A549 (cell line): ENCODE results near the gene GRHL1. TPM values are rescaled to one million over a fixed set of nuclear protein-coding genes. Genes with fewer than 3 reads are reported as not detected.

Source experiments
- ATAC-seq, 2 experiments: fragments of 200-7000 bp in 1 of 2; fragments of >200 bp in 1 of 2; cut with Nextera tagmentation in 1 of 2; cut with Tn5 transposase in 1 of 2; 3 replicates each; pipeline versions ENCODE4 v1.8.0 to v1.9.1; 2018 to 2020; ENCODE audit warnings: mild to moderate bottlenecking in 1 of 2, moderate library complexity in 1 of 2
- CTCF ChIA-PET: fragments of 300-600 bp; sonication (Branson Sonifier 250); formaldehyde crosslinking; extraction: SDS; loops from one replicate; lab custom pipeline; 2021; ENCODE audit warnings: antibody characterized with exemption, inconsistent platforms; lab: Yijun Ruan, JAX
- POLR2A ChIA-PET: fragments of 350-600 bp; formaldehyde crosslinking; extraction: SDS; loops from one replicate; lab custom pipeline; 2021; ENCODE audit warnings: antibody characterized with exemption, inconsistent platforms; lab: Yijun Ruan, JAX
- DNase-seq, 2 experiments: peaks; one replicate each; pipeline versions ENCODE4 v3.0.0 to v3.0.0-alpha.2; 2011 to 2016; ENCODE audit warnings: low read depth in 1 of 2, low spot score in 1 of 2
- FAIRE-seq: peaks from 2 replicates; lab custom pipeline; 2011; peaks lifted over from hg19 to GRCh38; lab: Jason Lieb, UNC
- H3K27ac ChIP-seq, 2 experiments: fragments of >200 bp; sonication (Bioruptor Twin); formaldehyde crosslinking; 3 replicates each; pipeline ENCODE4 v1.5.1; 2016 to 2017
- H3K4me1 ChIP-seq: fragments of >200 bp; sonication (Bioruptor Twin); formaldehyde crosslinking; 3 replicates; pipeline ENCODE4 v1.6.1; 2016
- H3K4me2 ChIP-seq: fragments of >200 bp; sonication (Bioruptor Twin); formaldehyde crosslinking; 3 replicates; pipeline ENCODE4 v1.6.1; 2016
- H3K4me3 ChIP-seq: fragments of >200 bp; sonication (Bioruptor Twin); formaldehyde crosslinking; 3 replicates; pipeline ENCODE4 v1.5.1; 2016
- H3K9me3 ChIP-seq: fragments of >200 bp; sonication (Bioruptor Twin); formaldehyde crosslinking; 3 replicates; pipeline ENCODE4 v1.6.1; 2016
- CBX2 ChIP-seq: fragments of 200-600 bp; sonication (generic); IDR thresholded peaks from 2 replicates; pipeline ENCODE4 v1.6.1; 2016; ENCODE audit warnings: low read depth, mild to moderate bottlenecking, borderline replicate concordance
- CBX8 ChIP-seq: fragments of 200-600 bp; sonication (generic); IDR thresholded peaks from 2 replicates; pipeline ENCODE4 v1.6.1; 2016
- CEBPB ChIP-seq, 2 experiments: fragments of >200 bp in 1 of 2; sonication (Bioruptor Twin) in 1 of 2; formaldehyde crosslinking in 1 of 2; IDR thresholded peaks; 2 replicates each; pipeline ENCODE4 v1.6.1; 2012 to 2016
- CHD2 ChIP-seq: fragments of 150-350 bp; IDR thresholded peaks from 2 replicates; pipeline ENCODE4 v1.6.1; 2014; ENCODE audit warnings: low read length; ENCODE audit not compliant: partially characterized antibody
- FOSB ChIP-seq: fragments of 250-450 bp; sonication (Bioruptor Pico); IDR thresholded peaks from 2 replicates; pipeline ENCODE4 v1.5.0; 2020; ENCODE audit warnings: mild to moderate bottlenecking, moderate library complexity
- FOSL2 ChIP-seq, 2 experiments: fragments of 450-650 bp in 1 of 2; fragments of >200 bp in 1 of 2; sonication (Bioruptor Twin) in 1 of 2; formaldehyde crosslinking; IDR thresholded peaks; 2 replicates each; pipeline versions ENCODE4 v1.5.0 to v1.6.1; 2016 to 2020; ENCODE audit warnings: mild to moderate bottlenecking in 1 of 2, moderate library complexity in 1 of 2
- HEYL ChIP-seq: fragments of 250-450 bp; sonication (Bioruptor Pico); IDR thresholded peaks from 2 replicates; pipeline ENCODE4 v1.8.0; 2021; ENCODE audit warnings: mild to moderate bottlenecking, moderate library complexity
- JUN ChIP-seq, 2 experiments: fragments of >200 bp; sonication (Bioruptor Twin); formaldehyde crosslinking; IDR thresholded peaks; 2 replicates in 1 of 2; 3 replicates in 1 of 2; pipeline ENCODE4 v1.6.1; 2016 to 2017
- KDM1A ChIP-seq: fragments of 200-600 bp; sonication (generic); IDR thresholded peaks from 2 replicates; pipeline ENCODE4 v1.6.1; 2016; ENCODE audit warnings: low read depth, mild to moderate bottlenecking
- MAZ ChIP-seq: fragments of 150-350 bp; IDR thresholded peaks from 2 replicates; pipeline ENCODE4 v1.6.1; 2014; ENCODE audit warnings: antibody characterized with exemption, low read depth, low read length, borderline replicate concordance
- NR3C1 ChIP-seq: fragments of >200 bp; sonication (Bioruptor Twin); formaldehyde crosslinking; IDR thresholded peaks from 3 replicates; pipeline ENCODE4 v1.6.1; 2017
- RNF2 ChIP-seq: fragments of 200-600 bp; sonication (generic); IDR thresholded peaks from 2 replicates; pipeline ENCODE4 v1.6.1; 2016; ENCODE audit warnings: low read depth, mild to moderate bottlenecking, antibody characterized with exemption, moderate library complexity, borderline replicate concordance
- ZNF302 ChIP-seq: fragments of 250-450 bp; sonication (Bioruptor Pico); IDR thresholded peaks from 2 replicates; pipeline ENCODE4 v1.9.0; 2021; ENCODE audit warnings: inconsistent platforms, mild to moderate bottlenecking, moderate library complexity
- ZSCAN20 ChIP-seq: fragments of 250-450 bp; sonication (Bioruptor Pico); IDR thresholded peaks from 2 replicates; pipeline ENCODE4 v1.8.0; 2022; ENCODE audit warnings: mild to moderate bottlenecking, moderate library complexity
- WGBS: methylation state at CpG from one replicate; pipeline ENCODE4 v1.1.6; 2017; ENCODE audit errors: missing lambda C conversion rate; 5-methylcytosine and 5-hydroxymethylcytosine counted together
- polyA plus RNA-seq, 4 experiments: library from polyadenylated mRNA; depleted of rRNA in 3 of 4; stranded (reverse); fragments of >200 nt; fragmentation: RNase III in 1 of 4; extraction: RNeasy Plus Mini Kit Qiagen cat#74134 plus additional on column Dnase treatment in 1 of 4; gene quantifications; 2 replicates in 3 of 4; 3 replicates in 1 of 4; pipeline ENCODE4 v1.2.3, GENCODE V29; 2011 to 2017
- TF ChIP-seq, protein P1 (sequence below): fragments of 450-650 bp; IDR thresholded peaks from 2 replicates; pipeline ENCODE4 v1.6.1; 2014; ENCODE audit warnings: antibody characterized with exemption
- TF ChIP-seq, protein P2 (sequence below): IDR thresholded peaks from 2 replicates; pipeline ENCODE4 v1.6.1; 2012; ENCODE audit warnings: low read depth, borderline replicate concordance
- TF ChIP-seq, protein P3 (sequence below): IDR thresholded peaks from 2 replicates; pipeline ENCODE4 v1.6.1; 2012
- TF ChIP-seq, protein P4 (sequence below): fragments of >200 bp; sonication (Bioruptor Twin); formaldehyde crosslinking; IDR thresholded peaks from 3 replicates; pipeline ENCODE4 v1.5.1; 2016

Gene GRHL1
- polyA plus RNA-seq, 2 of the 4 experiments (the other 2 are of a cell fraction) = 0.68 to 1.2 TPM

DNA sequence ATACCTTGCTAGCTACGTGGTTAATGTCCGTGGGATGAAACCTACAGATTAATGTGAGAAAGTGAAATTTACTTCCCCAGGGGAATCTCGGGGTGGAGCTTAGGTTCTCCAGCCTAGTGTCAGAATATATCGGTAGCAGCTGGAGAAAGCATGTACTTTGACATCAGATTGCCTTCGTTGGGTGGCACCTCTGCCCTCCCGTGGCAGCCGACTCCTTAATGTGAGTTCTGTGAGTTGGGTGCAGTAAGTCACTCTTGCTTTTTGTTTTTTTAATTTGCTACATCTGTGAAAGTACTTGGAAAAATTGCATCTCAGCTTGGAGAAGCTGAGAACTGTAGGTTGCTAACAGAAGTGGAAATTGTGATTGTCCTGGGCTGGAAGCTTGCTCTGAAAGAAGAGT, 95.4 kb downstream of the GRHL1 start:
- H3K27ac ChIP-seq = no peak overlapping the region
- TF ChIP-seq ZSCAN20 = no peak
- TF ChIP-seq, protein P1, sequence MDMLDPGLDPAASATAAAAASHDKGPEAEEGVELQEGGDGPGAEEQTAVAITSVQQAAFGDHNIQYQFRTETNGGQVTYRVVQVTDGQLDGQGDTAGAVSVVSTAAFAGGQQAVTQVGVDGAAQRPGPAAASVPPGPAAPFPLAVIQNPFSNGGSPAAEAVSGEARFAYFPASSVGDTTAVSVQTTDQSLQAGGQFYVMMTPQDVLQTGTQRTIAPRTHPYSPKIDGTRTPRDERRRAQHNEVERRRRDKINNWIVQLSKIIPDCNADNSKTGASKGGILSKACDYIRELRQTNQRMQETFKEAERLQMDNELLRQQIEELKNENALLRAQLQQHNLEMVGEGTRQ = no peak
- no peak for TF ChIP-seq CEBPB (IDR thresholded peaks at IDR 0.05)
- no peak for TF ChIP-seq JUN (IDR thresholded peaks at IDR 0.05)
- no peak for TF ChIP-seq KDM1A
- TF ChIP-seq RNF2 = no peak
- TF ChIP-seq, protein P2, sequence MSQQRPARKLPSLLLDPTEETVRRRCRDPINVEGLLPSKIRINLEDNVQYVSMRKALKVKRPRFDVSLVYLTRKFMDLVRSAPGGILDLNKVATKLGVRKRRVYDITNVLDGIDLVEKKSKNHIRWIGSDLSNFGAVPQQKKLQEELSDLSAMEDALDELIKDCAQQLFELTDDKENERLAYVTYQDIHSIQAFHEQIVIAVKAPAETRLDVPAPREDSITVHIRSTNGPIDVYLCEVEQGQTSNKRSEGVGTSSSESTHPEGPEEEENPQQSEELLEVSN = no peak
- ATAC-seq (no peak), FAIRE-seq (no peak), DNase-seq (no peak)
- H3K9me3 ChIP-seq = peaks cover 10% of the 10 kb centered on the region
- H3K4me3 ChIP-seq = no peak overlapping the region
- ChIA-PET POLR2A (no interaction called here), CTCF (interaction anchor here (0.9 to 12.5 kb wide), 13 partner anchors 10 to 276 kb away, joined by 3 to 232 read pairs (median 22); no protein-coding TSS in a partner anchor)
- no peak overlapping the region for H3K4me2 ChIP-seq
- H3K4me1 ChIP-seq = no peaks in the 10 kb centered on the region; the same call in 2 of the 3 replicates
- 83% methylated on average over 7 of the region's 7 CpGs for WGBS

DNA sequence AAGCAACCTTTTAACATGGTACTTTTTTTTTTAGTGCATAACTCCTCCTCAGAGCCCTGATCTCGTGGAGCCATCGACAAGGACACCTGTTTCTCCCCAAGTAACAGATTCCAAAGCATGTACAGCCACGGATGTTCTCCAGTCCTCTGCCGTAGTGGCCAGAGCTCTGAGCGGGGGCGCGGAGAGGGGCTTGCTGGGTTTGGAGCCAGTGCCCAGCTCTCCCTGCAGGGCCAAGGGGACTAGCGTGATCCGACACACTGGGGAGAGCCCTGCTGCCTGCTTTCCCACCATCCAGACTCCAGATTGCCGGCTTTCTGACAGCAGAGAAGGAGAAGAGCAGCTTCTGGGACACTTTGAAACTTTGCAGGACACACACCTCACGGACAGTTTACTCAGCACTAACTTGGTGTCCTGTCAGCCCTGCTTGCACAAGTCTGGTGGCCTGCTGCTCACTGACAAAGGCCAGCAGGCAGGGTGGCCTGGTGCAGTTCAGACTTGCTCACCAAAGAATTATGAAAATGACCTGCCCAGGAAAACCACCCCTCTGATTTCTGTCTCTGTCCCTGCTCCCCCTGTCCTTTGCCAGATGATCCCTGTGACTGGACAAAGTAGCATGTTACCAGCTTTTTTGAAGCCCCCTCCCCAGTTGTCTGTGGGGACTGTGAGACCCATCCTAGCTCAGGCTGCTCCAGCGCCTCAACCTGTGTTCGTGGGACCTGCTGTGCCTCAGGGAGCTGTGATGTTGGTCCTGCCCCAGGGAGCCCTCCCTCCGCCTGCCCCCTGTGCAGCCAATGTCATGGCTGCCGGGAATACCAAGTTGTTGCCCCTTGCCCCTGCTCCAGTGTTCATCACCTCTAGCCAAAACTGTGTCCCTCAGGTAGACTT, 96.4 kb downstream of the GRHL1 start:
- 88% methylated on average over 15 of the region's 15 CpGs for WGBS
- TF ChIP-seq MAZ (no peak), CBX8 (no peak), ZSCAN20 (no peak), NR3C1 (no peak), ZNF302 (no peak), HEYL (CRISPR knock-in tag) (no peak), CHD2 (no peak), CBX2 (no peak), FOSB (CRISPR knock-in tag) (no peak), FOSL2 (IDR thresholded peaks at IDR 0.05) (no peak), FOSL2 (CRISPR knock-in tag; IDR thresholded peaks at IDR 0.05) (no peak)
- TF ChIP-seq, protein P3, sequence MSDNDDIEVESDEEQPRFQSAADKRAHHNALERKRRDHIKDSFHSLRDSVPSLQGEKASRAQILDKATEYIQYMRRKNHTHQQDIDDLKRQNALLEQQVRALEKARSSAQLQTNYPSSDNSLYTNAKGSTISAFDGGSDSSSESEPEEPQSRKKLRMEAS = no peak
- TF ChIP-seq, protein P4, sequence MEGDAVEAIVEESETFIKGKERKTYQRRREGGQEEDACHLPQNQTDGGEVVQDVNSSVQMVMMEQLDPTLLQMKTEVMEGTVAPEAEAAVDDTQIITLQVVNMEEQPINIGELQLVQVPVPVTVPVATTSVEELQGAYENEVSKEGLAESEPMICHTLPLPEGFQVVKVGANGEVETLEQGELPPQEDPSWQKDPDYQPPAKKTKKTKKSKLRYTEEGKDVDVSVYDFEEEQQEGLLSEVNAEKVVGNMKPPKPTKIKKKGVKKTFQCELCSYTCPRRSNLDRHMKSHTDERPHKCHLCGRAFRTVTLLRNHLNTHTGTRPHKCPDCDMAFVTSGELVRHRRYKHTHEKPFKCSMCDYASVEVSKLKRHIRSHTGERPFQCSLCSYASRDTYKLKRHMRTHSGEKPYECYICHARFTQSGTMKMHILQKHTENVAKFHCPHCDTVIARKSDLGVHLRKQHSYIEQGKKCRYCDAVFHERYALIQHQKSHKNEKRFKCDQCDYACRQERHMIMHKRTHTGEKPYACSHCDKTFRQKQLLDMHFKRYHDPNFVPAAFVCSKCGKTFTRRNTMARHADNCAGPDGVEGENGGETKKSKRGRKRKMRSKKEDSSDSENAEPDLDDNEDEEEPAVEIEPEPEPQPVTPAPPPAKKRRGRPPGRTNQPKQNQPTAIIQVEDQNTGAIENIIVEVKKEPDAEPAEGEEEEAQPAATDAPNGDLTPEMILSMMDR = no peak
- TF ChIP-seq, protein P2 = no peak
- no peak overlapping the region for H3K4me3 ChIP-seq
- no peaks in the 10 kb centered on the region; the same call in 2 of the 3 replicates for H3K4me1 ChIP-seq
- H3K9me3 ChIP-seq = peaks cover 2% of the 10 kb centered on the region; the same call in 1 of the 3 replicates
- ChIA-PET POLR2A (interaction anchor here (0.6 to 2.0 kb wide), 3 partner anchors 64 to 715 kb away, joined by 4 to 7 read pairs (median 6); partner anchors contain the start of gene TAF1B), CTCF (interaction anchor here (0.5 to 12.5 kb wide), 49 partner anchors 11 to 644 kb away, joined by 3 to 232 read pairs (median 4); partner anchors contain the start of gene TAF1B)
- FAIRE-seq (no peak), ATAC-seq (no peak), DNase-seq (no peak)
- no peak overlapping the region for H3K4me2 ChIP-seq
- no peak overlapping the region for H3K27ac ChIP-seq
